ENCODE results near the gene NPBWR2. TPM values are rescaled to one million over a fixed set of nuclear protein-coding genes. Genes with fewer than 3 reads are reported as not detected.
"Not testable (repeated sequence)": the region's sequence is repeated elsewhere in the genome, so short reads cannot be mapped to it uniquely, and the experiment has no call there.

NPBWR2 gene
- total RNA-seq, 1 experiment from 2014 or later, result not detected

DNA sequence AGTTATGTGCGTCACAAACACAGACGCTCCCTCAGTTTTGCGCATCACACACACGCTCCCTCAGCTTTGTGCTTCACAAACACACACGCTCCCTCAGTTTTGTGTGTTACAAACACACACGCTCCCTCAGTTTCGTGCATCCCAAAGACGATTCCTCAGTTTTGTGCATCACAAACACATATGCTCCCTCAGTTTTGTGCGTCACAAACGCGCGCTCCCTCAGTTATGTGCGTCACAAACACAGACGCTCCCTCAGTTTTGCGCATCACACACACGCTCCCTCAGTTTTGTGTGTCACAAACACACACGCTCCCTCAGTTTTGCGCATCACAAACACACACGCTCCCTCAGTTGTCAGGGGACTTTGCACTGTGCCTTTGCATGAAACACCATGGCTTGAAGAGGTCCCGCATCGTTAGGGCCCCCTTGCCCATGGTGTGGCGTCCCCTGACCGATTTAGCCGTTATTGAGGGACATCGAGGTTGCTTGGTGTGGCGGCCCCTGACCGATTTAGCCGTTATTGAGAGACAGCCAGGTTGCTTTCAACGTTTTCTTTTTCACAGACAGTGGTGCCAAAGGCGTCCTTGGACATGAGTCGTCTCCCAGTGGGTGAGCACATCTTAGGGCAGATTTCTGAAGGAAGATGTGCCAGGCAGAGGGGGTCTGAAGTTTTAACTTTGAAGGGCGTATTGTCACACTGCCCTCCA is 28.8 kb upstream of the NPBWR2 start:
- H3K36me3 ChIP-seq (replicated peaks; ENCODE audit: control insufficient read depth, insufficient read depth, low read length), result no peaks in the 10 kb centered on the region
- peak; percentile 12 for DNase-seq
- no peak overlapping the region for H3K4me3 ChIP-seq (ENCODE audit: insufficient read depth, low read depth, low read length)
- H3K27me3 ChIP-seq (ENCODE audit: control insufficient read depth, insufficient read depth, low read length), result no peaks in the 10 kb centered on the region

GRCh38 chr20:64134744-64135143 is 27.4 kb upstream of the NPBWR2 start:
- not testable (repeated sequence) for H3K4me3 ChIP-seq (ENCODE audit: insufficient read depth, low read depth, low read length); H3K27me3 ChIP-seq (ENCODE audit: control insufficient read depth, insufficient read depth, low read length); DNase-seq; H3K36me3 ChIP-seq (replicated peaks; ENCODE audit: control insufficient read depth, insufficient read depth, low read length)

GRCh38 chr20:64133951-64134407 is 26.6 kb upstream of the NPBWR2 start:
- peak; percentile 86 for DNase-seq
- Histone ChIP-seq H3K4me3 (ENCODE audit: insufficient read depth, low read depth, low read length) (no peak overlapping the region), H3K36me3 (replicated peaks; ENCODE audit: control insufficient read depth, insufficient read depth, low read length) (no peaks in the 10 kb centered on the region), H3K27me3 (ENCODE audit: control insufficient read depth, insufficient read depth, low read length) (no peaks in the 10 kb centered on the region)

DNA sequence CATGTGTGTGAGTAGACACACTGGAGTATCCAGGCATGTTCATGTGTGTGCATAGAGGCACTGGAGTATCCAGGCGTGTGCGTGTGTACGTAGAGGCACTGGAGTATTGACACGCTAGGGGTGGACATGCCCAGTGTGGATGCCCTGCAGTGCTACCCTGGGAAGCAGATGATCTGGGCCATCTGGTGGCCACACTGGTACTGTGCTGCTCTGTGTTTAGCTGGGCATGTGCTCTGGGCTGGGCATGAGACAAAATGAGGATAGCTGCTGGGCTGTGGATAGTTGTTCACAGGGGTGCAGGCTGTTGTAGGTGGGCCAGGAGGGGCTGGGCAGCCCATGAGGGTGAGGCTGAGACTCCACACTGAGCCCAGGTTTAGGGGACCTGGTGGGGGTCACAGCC is 24.0 kb upstream of the NPBWR2 start:
- DNase-seq, result peak; percentile 62

GRCh38 chr20:64130876-64131275 is 23.5 kb upstream of the NPBWR2 start:
- Histone ChIP-seq H3K27me3 (ENCODE audit: control insufficient read depth, insufficient read depth, low read length) (no peaks in the 10 kb centered on the region), H3K4me3 (ENCODE audit: insufficient read depth, low read depth, low read length) (no peak overlapping the region), H3K36me3 (replicated peaks; ENCODE audit: control insufficient read depth, insufficient read depth, low read length) (no peaks in the 10 kb centered on the region)
- DNase-seq, result peak; percentile 19

More for the DNA sequence above, 24.0 kb upstream of the NPBWR2 start:
- H3K4me3 ChIP-seq (ENCODE audit: insufficient read depth, low read depth, low read length), result no peak overlapping the region
- H3K27me3 ChIP-seq (ENCODE audit: control insufficient read depth, insufficient read depth, low read length), result no peaks in the 10 kb centered on the region
- H3K36me3 ChIP-seq (replicated peaks; ENCODE audit: control insufficient read depth, insufficient read depth, low read length), result no peaks in the 10 kb centered on the region

GRCh38 chr20:64130271-64130670 is 22.9 kb upstream of the NPBWR2 start:
- Histone ChIP-seq H3K27me3 (ENCODE audit: control insufficient read depth, insufficient read depth, low read length) (no peaks in the 10 kb centered on the region), H3K4me3 (ENCODE audit: insufficient read depth, low read depth, low read length) (no peak overlapping the region), H3K36me3 (replicated peaks; ENCODE audit: control insufficient read depth, insufficient read depth, low read length) (no peaks in the 10 kb centered on the region)
- DNase-seq, result peak; percentile 35

DNA sequence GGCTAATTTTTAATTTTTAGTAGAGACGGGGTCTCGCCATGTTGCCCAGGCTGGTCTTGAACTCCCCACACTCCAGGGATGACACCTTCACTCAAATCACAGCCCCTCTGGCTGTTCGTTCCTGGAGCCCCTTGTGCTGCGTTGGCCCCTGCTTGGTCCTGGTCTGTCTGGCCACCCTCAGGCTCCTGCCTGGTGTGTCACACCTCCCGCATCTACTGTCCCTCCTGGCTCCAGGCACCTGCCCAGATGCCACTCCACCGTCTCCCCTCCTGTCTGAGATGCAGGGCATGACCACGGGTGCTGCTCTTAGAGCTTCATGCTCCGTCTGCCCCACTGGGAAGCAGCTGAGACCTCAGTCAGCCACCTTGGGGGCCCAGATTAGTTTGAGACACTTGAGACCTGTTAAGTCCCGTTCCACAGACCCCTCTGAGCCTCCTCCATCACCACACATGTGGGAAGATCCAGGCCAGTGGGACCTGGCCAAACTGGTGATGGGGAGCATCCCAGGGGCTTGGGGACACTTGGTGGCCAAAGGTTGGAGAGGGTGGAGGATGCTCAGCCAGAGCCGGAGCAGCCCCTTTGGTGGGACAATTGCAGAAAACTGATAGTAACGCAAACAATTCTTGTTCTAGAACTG is 21.9 kb upstream of the NPBWR2 start:
- no peaks in the 10 kb centered on the region for H3K36me3 ChIP-seq (replicated peaks; ENCODE audit: control insufficient read depth, insufficient read depth, low read length)
- H3K27me3 ChIP-seq (ENCODE audit: control insufficient read depth, insufficient read depth, low read length), result no peaks in the 10 kb centered on the region
- DNase-seq, result peak; percentile 13
- no peak overlapping the region for H3K4me3 ChIP-seq (ENCODE audit: insufficient read depth, low read depth, low read length)

DNA sequence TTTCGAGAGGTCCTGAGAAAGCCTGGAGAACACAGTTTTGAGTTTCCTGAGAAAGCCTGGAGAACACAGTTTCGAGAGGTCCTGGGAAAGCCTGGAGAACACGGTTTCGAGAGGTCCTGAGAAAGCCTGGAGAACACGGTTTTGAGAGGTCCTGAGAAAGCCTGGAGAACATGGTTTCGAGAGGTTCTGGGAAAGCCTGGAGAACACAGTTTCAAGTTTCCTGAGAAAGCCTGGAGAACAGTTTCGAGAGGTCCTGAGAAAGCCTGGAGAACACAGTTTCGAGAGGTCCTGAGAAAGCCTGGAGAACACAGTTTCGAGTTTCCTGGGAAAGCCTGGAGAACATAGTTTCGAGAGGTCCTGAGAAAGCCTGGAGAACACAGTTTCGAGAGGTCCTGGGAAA is 16.2 kb upstream of the NPBWR2 start:
- not testable (repeated sequence) for H3K36me3 ChIP-seq (replicated peaks; ENCODE audit: control insufficient read depth, insufficient read depth, low read length); H3K4me3 ChIP-seq (ENCODE audit: insufficient read depth, low read depth, low read length); DNase-seq; H3K27me3 ChIP-seq (ENCODE audit: control insufficient read depth, insufficient read depth, low read length)

DNA sequence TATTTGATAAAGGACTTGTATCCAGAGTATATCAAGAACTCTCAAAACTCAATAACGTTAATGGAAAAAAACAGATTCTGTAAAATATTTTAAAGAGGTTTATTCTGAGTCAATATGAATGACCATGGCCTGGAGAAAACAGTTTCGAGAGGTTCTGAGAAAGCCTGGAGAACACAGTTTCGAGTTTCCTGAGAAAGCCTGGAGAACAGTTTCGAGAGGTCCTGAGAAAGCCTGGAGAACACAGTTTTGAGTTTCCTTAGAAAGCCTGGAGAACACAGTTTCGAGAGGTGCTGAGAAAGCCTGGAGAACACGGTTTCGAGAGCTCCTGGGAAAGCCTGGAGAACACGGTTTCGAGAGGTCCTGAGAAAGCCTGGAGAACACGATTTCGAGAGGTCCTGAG is 15.6 kb upstream of the NPBWR2 start:
- H3K36me3 ChIP-seq (replicated peaks; ENCODE audit: control insufficient read depth, insufficient read depth, low read length); H3K4me3 ChIP-seq (ENCODE audit: insufficient read depth, low read depth, low read length); DNase-seq; H3K27me3 ChIP-seq (ENCODE audit: control insufficient read depth, insufficient read depth, low read length): not testable (repeated sequence)

- Histone ChIP-seq H3K4me3 (ENCODE audit: insufficient read depth, low read depth, low read length) (no peak overlapping the region), H3K36me3 (replicated peaks; ENCODE audit: control insufficient read depth, insufficient read depth, low read length) (no peaks in the 10 kb centered on the region), H3K27me3 (ENCODE audit: control insufficient read depth, insufficient read depth, low read length) (no peaks in the 10 kb centered on the region)
- DNase-seq, result peak; percentile 7
These were observed 14.2 kb upstream of the NPBWR2 start for GRCh38 chr20:64121586-64121985.

DNA sequence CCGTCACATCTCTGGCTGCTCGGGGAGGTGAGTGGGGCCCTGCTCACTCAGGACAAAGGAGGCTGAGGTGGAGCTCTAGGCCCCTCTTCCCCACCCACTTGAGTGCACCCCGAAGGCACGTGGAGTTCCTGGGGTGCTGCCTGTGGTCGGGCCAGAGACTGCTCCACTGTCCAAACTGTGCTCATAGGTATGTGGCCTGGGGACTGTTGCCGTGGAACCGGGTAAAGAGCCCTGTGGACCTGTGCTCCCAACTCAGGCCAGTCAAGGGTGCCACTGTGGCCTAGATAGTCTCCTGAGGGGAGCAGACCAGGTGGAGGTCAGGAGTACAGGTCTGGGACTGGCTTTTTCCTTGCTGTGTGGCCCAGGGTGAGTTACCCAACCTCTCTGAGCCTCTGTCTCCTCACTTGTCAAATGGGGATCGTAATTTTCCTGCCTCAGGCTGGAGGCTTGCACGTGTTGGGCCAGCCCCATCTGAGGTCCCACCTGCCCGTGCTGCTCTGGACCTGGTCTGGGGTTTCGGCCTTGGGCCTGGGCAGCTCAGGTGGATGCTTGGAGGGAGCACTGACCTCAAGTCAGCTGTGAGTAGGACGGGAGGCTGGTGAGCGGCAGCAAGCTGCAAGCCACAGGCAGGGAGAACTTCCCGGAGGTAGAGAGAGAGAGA is 12.4 kb upstream of the NPBWR2 start:
- Histone ChIP-seq H3K36me3 (replicated peaks; ENCODE audit: control insufficient read depth, insufficient read depth, low read length) (no peaks in the 10 kb centered on the region), H3K27me3 (ENCODE audit: control insufficient read depth, insufficient read depth, low read length) (no peaks in the 10 kb centered on the region), H3K4me3 (ENCODE audit: insufficient read depth, low read depth, low read length) (no peak overlapping the region)
- peak; percentile 71 for DNase-seq

- no peaks in the 10 kb centered on the region for H3K36me3 ChIP-seq (replicated peaks; ENCODE audit: control insufficient read depth, insufficient read depth, low read length)
- no peaks in the 10 kb centered on the region for H3K27me3 ChIP-seq (ENCODE audit: control insufficient read depth, insufficient read depth, low read length)
- DNase-seq, result no peak
- no peak overlapping the region for H3K4me3 ChIP-seq (ENCODE audit: insufficient read depth, low read depth, low read length)
These were observed 11.9 kb upstream of the NPBWR2 start for GRCh38 chr20:64119301-64119680.

DNA sequence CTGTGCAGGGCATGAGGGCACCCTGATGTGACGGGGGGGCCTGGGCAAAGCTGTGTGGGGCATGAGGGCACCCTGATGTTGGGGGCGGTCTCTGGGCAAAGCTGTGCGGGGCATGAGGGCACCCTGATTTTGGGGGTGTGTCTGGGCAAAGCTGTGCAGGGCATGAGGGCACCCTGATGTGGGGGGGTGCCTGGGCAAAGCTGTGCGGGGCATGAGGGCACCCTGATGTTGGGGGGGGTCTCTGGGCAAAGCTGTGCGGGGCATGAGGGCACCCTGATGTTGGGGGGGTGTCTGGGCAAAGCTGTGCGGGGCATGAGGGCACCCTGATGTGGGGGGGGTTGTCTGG is 10.0 kb upstream of the NPBWR2 start:
- DNase-seq, result not testable (repeated sequence)

GRCh38 chr20:64116541-64117431 is 9.4 kb upstream of the NPBWR2 start:
- H3K4me3 ChIP-seq (ENCODE audit: insufficient read depth, low read depth, low read length), result no peak overlapping the region
- no peaks in the 10 kb centered on the region for H3K36me3 ChIP-seq (replicated peaks; ENCODE audit: control insufficient read depth, insufficient read depth, low read length)
- DNase-seq, result no peak
- H3K27me3 ChIP-seq (ENCODE audit: control insufficient read depth, insufficient read depth, low read length), result no peaks in the 10 kb centered on the region

More for the DNA sequence above, 10.0 kb upstream of the NPBWR2 start:
- not testable (repeated sequence) for H3K36me3 ChIP-seq (replicated peaks; ENCODE audit: control insufficient read depth, insufficient read depth, low read length); H3K27me3 ChIP-seq (ENCODE audit: control insufficient read depth, insufficient read depth, low read length); H3K4me3 ChIP-seq (ENCODE audit: insufficient read depth, low read depth, low read length)

All from H7 (cell line).